H1 (cell line): ENCODE results near the gene PNLDC1.

ENCODE experiments used
- CHD2 ChIP-seq: IDR thresholded peaks from 2 replicates; pipeline ENCODE4 v1.6.1; 2012; ENCODE audit warnings: low read length, improper control_type of control experiment
- EZH2 ChIP-seq: fragments of 200-600 bp; sonication (generic); IDR thresholded peaks from 2 replicates; pipeline ENCODE4 v1.7.1; 2012; ENCODE audit warnings: low read depth, mild to moderate bottlenecking, moderate library complexity, low read length, inconsistent platforms; ENCODE audit not compliant: severe bottlenecking
- KDM5A ChIP-seq: fragments of 200-600 bp; IDR thresholded peaks from 2 replicates; pipeline ENCODE4 v1.7.1; 2012; ENCODE audit warnings: mild to moderate bottlenecking, low read length, inconsistent platforms, mixed read lengths
- MAFK ChIP-seq: IDR thresholded peaks from 2 replicates; pipeline ENCODE4 v1.6.1; 2012; ENCODE audit warnings: low read depth, mild to moderate bottlenecking, improper control_type of control experiment, low read length
- POLR2A ChIP-seq, 2 experiments: IDR thresholded peaks; 1 replicate in 1 of 2; 2 replicates in 1 of 2; pipeline ENCODE4 v1.6.1; 2011; ENCODE audit warnings: low read depth in 2 of 2, low read length in 2 of 2, mild to moderate bottlenecking in 2 of 2; ENCODE audit errors: control extremely low read depth in 1 of 2
- POLR2AphosphoS5 ChIP-seq: IDR thresholded peaks from 2 replicates; pipeline ENCODE4 v1.6.1; 2011; ENCODE audit warnings: low read depth, low read length
- POU5F1 ChIP-seq: IDR thresholded peaks from 2 replicates; pipeline ENCODE4 v1.6.1; 2011; ENCODE audit warnings: low read depth, mild to moderate bottlenecking, low read length, moderate library complexity
- RBBP5 ChIP-seq: IDR thresholded peaks from 2 replicates; pipeline ENCODE4 v1.7.1; 2012; ENCODE audit warnings: low read depth, mild to moderate bottlenecking, inconsistent platforms, low read length, moderate library complexity, borderline replicate concordance
- RXRA ChIP-seq: IDR thresholded peaks from 2 replicates; pipeline ENCODE4 v1.6.1; 2011; ENCODE audit warnings: low read depth, mild to moderate bottlenecking, low read length, moderate library complexity; ENCODE audit not compliant: insufficient read depth
- SP1 ChIP-seq: IDR thresholded peaks from 2 replicates; pipeline ENCODE4 v1.6.1; 2011; ENCODE audit warnings: low read depth, low read length
- TAF1 ChIP-seq: IDR thresholded peaks from 2 replicates; pipeline ENCODE4 v1.6.1; 2011; ENCODE audit warnings: mild to moderate bottlenecking, low read depth, low read length
- TF ChIP-seq, protein P1 (sequence below), 3 experiments: IDR thresholded peaks; 1 replicate in 2 of 3; 2 replicates in 1 of 3; pipeline versions ENCODE4 v1.5.1 to v1.6.1; 2011; ENCODE audit warnings: low read length in 3 of 3, mild to moderate bottlenecking in 3 of 3, inconsistent platforms in 2 of 3, low read depth in 1 of 3, moderate library complexity in 1 of 3; ENCODE audit not compliant: insufficient read depth in 1 of 3; ENCODE audit errors: control extremely low read depth in 1 of 3
- TF ChIP-seq, protein P2 (sequence below): IDR thresholded peaks from 2 replicates; pipeline ENCODE4 v1.6.1; 2011; ENCODE audit warnings: low read length, improper control_type of control experiment
- TF ChIP-seq, protein P3 (sequence below): IDR thresholded peaks from 2 replicates; pipeline ENCODE4 v1.6.1; 2012; ENCODE audit warnings: inconsistent platforms

DNA sequence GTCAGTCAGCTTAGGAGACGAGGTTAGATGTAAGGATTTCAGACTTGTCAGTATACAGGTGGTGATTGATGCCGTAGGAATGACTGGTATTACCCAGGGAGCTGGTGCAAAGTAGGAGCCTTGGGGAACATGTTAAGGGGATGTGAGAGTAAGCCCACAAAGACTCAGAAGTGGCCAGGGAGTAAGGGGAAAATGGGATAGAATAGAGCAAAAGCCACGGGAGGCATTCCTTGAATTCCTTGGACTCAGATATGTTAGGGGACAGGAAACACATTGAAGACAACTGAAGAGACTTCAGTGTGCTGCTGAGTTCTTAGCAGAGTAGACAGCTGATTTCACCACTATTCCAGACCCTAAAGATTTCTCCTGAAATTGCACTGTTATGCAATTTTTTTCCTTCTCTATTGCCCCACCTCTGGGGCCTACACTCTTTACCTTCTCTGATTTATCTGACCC lies 39.4 kb upstream of the PNLDC1 start:
- TF ChIP-seq, protein P1, sequence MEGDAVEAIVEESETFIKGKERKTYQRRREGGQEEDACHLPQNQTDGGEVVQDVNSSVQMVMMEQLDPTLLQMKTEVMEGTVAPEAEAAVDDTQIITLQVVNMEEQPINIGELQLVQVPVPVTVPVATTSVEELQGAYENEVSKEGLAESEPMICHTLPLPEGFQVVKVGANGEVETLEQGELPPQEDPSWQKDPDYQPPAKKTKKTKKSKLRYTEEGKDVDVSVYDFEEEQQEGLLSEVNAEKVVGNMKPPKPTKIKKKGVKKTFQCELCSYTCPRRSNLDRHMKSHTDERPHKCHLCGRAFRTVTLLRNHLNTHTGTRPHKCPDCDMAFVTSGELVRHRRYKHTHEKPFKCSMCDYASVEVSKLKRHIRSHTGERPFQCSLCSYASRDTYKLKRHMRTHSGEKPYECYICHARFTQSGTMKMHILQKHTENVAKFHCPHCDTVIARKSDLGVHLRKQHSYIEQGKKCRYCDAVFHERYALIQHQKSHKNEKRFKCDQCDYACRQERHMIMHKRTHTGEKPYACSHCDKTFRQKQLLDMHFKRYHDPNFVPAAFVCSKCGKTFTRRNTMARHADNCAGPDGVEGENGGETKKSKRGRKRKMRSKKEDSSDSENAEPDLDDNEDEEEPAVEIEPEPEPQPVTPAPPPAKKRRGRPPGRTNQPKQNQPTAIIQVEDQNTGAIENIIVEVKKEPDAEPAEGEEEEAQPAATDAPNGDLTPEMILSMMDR (IDR thresholded peaks at IDR 0.05; ENCODE audit: control extremely low read depth in 1 of 3, insufficient read depth in 1 of 3, low read depth in 1 of 3, low read length in 3 of 3): no peak
- TF ChIP-seq POLR2A (IDR thresholded peaks at IDR 0.05; ENCODE audit: control extremely low read depth in 1 of 2, low read depth in 2 of 2, low read length in 2 of 2) (peak in 1 of 2 experiments; percentile 82; a peak in 1 of 3 replicates), CHD2 (no peak), MAFK (no peak), POU5F1 (no peak), TAF1 (peak; percentile 47), EZH2 (no peak), RXRA (no peak), SP1 (peak; percentile 55; the same call in 1 of the 2 replicates), KDM5A (no peak), RBBP5 (no peak), POLR2AphosphoS5 (peak; percentile 70)
- TF ChIP-seq, protein P2, sequence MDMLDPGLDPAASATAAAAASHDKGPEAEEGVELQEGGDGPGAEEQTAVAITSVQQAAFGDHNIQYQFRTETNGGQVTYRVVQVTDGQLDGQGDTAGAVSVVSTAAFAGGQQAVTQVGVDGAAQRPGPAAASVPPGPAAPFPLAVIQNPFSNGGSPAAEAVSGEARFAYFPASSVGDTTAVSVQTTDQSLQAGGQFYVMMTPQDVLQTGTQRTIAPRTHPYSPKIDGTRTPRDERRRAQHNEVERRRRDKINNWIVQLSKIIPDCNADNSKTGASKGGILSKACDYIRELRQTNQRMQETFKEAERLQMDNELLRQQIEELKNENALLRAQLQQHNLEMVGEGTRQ: no peak
- TF ChIP-seq, protein P3, sequence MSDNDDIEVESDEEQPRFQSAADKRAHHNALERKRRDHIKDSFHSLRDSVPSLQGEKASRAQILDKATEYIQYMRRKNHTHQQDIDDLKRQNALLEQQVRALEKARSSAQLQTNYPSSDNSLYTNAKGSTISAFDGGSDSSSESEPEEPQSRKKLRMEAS: no peak
